Measurements from ENCODE around the gene RSPH1. TPM values are rescaled to one million over a fixed set of nuclear protein-coding genes. Genes with fewer than 3 reads are reported as not detected.

The RSPH1 gene
- total and polyA plus RNA-seq, 7 donors = 0.08 to 0.29 TPM; not detected in 5

DNA sequence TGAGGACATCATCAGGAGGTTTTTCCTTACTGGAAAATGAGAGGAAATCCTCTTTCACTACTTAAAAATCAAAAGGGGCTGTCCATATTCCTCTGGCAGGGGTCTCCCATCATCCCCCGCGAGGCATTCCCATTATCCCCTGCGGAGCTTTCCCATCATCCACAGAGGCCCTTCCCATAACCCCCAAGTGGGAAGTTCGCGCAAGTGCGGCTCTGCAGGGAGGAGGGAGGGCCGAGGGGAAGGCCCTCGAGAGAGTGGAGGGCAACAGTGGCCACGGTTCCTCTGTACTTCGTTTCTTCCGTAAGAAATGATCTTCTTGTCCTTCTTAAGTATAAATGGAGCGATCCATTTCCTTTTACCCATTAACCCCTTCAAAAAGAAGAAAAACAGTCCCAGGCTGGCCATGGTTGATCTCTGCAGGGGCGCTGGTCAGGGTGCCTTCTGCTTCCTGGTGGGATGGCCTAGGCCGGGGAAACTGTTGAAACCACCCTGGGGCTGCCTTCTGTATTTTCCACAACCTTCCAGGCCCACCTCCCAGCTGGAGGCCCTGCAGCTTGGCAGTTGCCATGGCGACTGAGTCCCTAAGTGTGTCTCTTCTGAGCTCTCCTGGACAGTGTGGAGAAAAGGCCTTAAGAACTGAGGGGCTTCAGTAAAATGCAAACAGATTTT lies 3.6 kb upstream of the RSPH1 start:
- WGBS, 3 donors = 75 to 85% (median 80%) methylated on average over 15 of the region's 15 CpGs
- Histone ChIP-seq H3K36me3 (ENCODE audit: insufficient read depth in 1 of 2, low read depth in 1 of 2) (no peaks in the 10 kb centered on the region), H3K9me3 (no peaks in the 10 kb centered on the region), H3K4me1 (peaks cover 5% of the 10 kb centered on the region), H3K27ac (no peak overlapping the region), H3K4me3 (no peak overlapping the region), H3K27me3 (ENCODE audit: insufficient read depth in 3 of 3, low read length in 2 of 3) (no peaks in the 10 kb centered on the region)
- DNase-seq (no peak), ATAC-seq (no peak)
- TF ChIP-seq CTCF (IDR thresholded peaks at IDR 0.05) = no peak
- intact Hi-C loops (cut with DNase I) = no loop called here

DNA sequence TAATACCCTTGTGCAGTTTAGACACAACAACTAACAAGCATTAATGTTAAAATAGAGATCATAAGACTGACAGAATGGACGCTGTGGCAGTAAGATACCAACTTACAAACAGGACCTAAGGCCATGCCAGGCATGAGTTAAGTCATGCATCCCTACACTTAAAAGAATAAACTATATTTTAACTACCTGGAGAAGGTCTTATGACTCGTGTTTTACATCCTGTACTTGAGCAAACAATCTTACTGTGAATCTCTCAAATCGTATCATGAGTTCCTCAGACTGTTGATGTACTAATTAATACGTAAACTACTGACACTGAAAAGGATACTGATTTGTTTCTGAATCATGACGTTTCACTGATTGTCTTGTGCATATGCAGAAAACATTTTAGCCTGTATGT lies 2.0 kb upstream of the RSPH1 start:
- no peak for ATAC-seq
- no peaks in the 10 kb centered on the region for H3K36me3 ChIP-seq (ENCODE audit: insufficient read depth in 1 of 2, low read depth in 1 of 2)
- TF ChIP-seq CTCF (IDR thresholded peaks at IDR 0.05) = no peak
- H3K4me1 ChIP-seq = peaks cover 5% of the 10 kb centered on the region
- DNase-seq = no peak
- H3K9me3 ChIP-seq = no peaks in the 10 kb centered on the region
- intact Hi-C loops (cut with DNase I) = no loop called here
- no peaks in the 10 kb centered on the region for H3K27me3 ChIP-seq (ENCODE audit: insufficient read depth in 3 of 3, low read length in 2 of 3)
- no peak overlapping the region for H3K27ac ChIP-seq
- H3K4me3 ChIP-seq = no peak overlapping the region
- WGBS, 3 donors = 82 to 87% (median 86%) methylated on average over 5 of the region's 5 CpGs

- H3K9me3 ChIP-seq = no peaks in the 10 kb centered on the region
- intact Hi-C loops (cut with DNase I) = no loop called here
- 22 to 31% (median 25%) methylated on average over 14 to 19 of the region's 19 CpGs for WGBS, 3 donors
- no peaks in the 10 kb centered on the region for H3K27me3 ChIP-seq (ENCODE audit: insufficient read depth in 3 of 3, low read length in 2 of 3)
- peak overlapping the region; percentile 80 for H3K27ac ChIP-seq
- H3K4me3 ChIP-seq = peak overlapping the region; percentile 83
- DNase-seq (peak in 1 of 2 donors; percentile 53), ATAC-seq (peak in 2 of 4 donors; percentile 17 to 28)
- TF ChIP-seq CTCF (IDR thresholded peaks at IDR 0.05) = no peak
- H3K36me3 ChIP-seq (ENCODE audit: insufficient read depth in 1 of 2, low read depth in 1 of 2) = no peaks in the 10 kb centered on the region
- H3K4me1 ChIP-seq = peaks cover 5% of the 10 kb centered on the region
Measured at GRCh38 chr21:42496839-42497202, 797 bp upstream of the RSPH1 start.

- no peak for DNase-seq
- TF ChIP-seq CTCF (IDR thresholded peaks at IDR 0.05) = no peak
- intact Hi-C loops (cut with DNase I) = no loop called here
- no peaks in the 10 kb centered on the region for H3K27me3 ChIP-seq (ENCODE audit: insufficient read depth in 3 of 3, low read length in 2 of 3)
- no peak overlapping the region for H3K27ac ChIP-seq
- H3K4me1 ChIP-seq = peaks cover 5% of the 10 kb centered on the region
- no peaks in the 10 kb centered on the region for H3K9me3 ChIP-seq
- peak overlapping the region; percentile 83 for H3K4me3 ChIP-seq
- ATAC-seq = peak in 1 of 4 donors; percentile 4
- WGBS, 3 donors = 1 to 2% (median 2%) methylated on average over 18 of the region's 18 CpGs
- no peaks in the 10 kb centered on the region for H3K36me3 ChIP-seq (ENCODE audit: insufficient read depth in 1 of 2, low read depth in 1 of 2)
Measured at GRCh38 chr21:42495765-42496119, 282 bp downstream of the RSPH1 start.

DNA sequence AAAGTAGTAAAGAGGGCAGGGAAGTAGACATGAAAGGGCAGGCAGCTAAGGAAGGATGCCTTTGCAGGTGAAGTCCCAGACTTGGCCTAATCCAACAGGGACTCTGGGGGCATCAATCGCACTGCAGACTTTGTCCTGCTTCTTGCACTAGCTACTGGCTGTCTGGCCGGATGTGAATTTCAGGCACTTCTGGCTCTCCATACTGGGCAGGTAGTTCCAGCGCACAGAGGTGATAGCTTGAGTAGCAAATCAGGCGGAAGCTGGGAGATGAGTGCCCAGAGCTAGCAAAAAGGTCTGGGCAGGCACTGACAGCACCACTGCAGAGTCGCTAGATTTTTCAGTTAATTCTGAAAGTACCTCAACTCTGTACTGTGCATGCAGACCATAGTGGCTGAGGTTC lies 997 bp downstream of the RSPH1 start:
- ATAC-seq = no peak
- WGBS, 3 donors = 92 to 95% (median 93%) methylated on average over 5 of the region's 5 CpGs
- Histone ChIP-seq H3K4me3 (no peak overlapping the region), H3K9me3 (no peaks in the 10 kb centered on the region), H3K4me1 (peaks cover 5% of the 10 kb centered on the region), H3K27me3 (ENCODE audit: insufficient read depth in 3 of 3, low read length in 2 of 3) (no peaks in the 10 kb centered on the region), H3K36me3 (ENCODE audit: insufficient read depth in 1 of 2, low read depth in 1 of 2) (no peaks in the 10 kb centered on the region), H3K27ac (no peak overlapping the region)
- intact Hi-C loops (cut with DNase I) = no loop called here
- DNase-seq = no peak
- TF ChIP-seq CTCF (IDR thresholded peaks at IDR 0.05) = no peak
